OCI-LY7 (cell line): ENCODE measurements around the gene PGAP2. TPM values are rescaled to one million over a fixed set of nuclear protein-coding genes. Genes with fewer than 3 reads are reported as not detected.

ENCODE experiments used
- BruUV-seq: library from RNA; stranded (reverse); fragments of 400-500 nt; replicated peaks from 2 replicates; lab custom pipeline; 2021; lab: Mats Ljungman, UMichigan
- CTCF ChIA-PET: fragments of 300-600 bp; sonication (Branson Sonifier 250); formaldehyde crosslinking; loops from one replicate; lab custom pipeline; 2022; ENCODE audit warnings: antibody characterized with exemption; ENCODE audit not compliant: unreplicated experiment; lab: Charles Lee
- POLR2A ChIA-PET: fragments of 300-600 bp; sonication (Branson Sonifier 250); formaldehyde crosslinking; loops from one replicate; lab custom pipeline; 2022; ENCODE audit warnings: antibody characterized with exemption; lab: Charles Lee
- DNase-seq: peaks from one replicate; pipeline ENCODE4 v3.0.0-alpha.2; 2015; ENCODE audit warnings: low spot score
- H2AFZ ChIP-seq: fragments of 200-600 bp; sonication (generic), shearing (Covaris generic); 2 replicates; pipeline ENCODE4 v1.6.1; 2014; ENCODE audit warnings: mild to moderate bottlenecking, antibody characterized with exemption, low read length, moderate library complexity
- H3K27ac ChIP-seq: fragments of 200-600 bp; sonication (generic); 2 replicates; pipeline ENCODE4 v1.5.1; 2014; ENCODE audit warnings: mixed run types, low read depth, mild to moderate bottlenecking, moderate library complexity, low read length, inconsistent platforms; ENCODE audit not compliant: poor library complexity, severe bottlenecking
- H3K36me3 ChIP-seq: fragments of 200-600 bp; sonication (generic); 2 replicates; pipeline ENCODE4 v1.6.1; 2014; ENCODE audit warnings: mild to moderate bottlenecking, antibody characterized with exemption, low read length, moderate library complexity, mixed read lengths; ENCODE audit not compliant: insufficient read depth
- H3K4me1 ChIP-seq: fragments of 200-600 bp; sonication (generic); 2 replicates; pipeline ENCODE4 v1.5.1; 2014; ENCODE audit warnings: mild to moderate bottlenecking, low read length; ENCODE audit not compliant: insufficient read depth, poor library complexity, severe bottlenecking
- H3K4me2 ChIP-seq: fragments of 200-600 bp; sonication (generic); 2 replicates; pipeline ENCODE4 v1.6.1; 2014; ENCODE audit warnings: mild to moderate bottlenecking, low read length
- H3K4me3 ChIP-seq: fragments of 200-600 bp; sonication (generic); 2 replicates; pipeline ENCODE4 v1.5.1; 2014; ENCODE audit warnings: mild to moderate bottlenecking, low read depth, low read length; ENCODE audit not compliant: poor library complexity, severe bottlenecking
- H3K79me2 ChIP-seq: fragments of 200-600 bp; sonication (generic); 2 replicates; pipeline ENCODE4 v1.6.1; 2016; ENCODE audit warnings: low read depth, mild to moderate bottlenecking, low read length, moderate library complexity, mixed read lengths; ENCODE audit not compliant: insufficient read depth
- H3K9me2 ChIP-seq: fragments of 200-600 bp; sonication (generic); 2 replicates; pipeline ENCODE4 v1.6.1; 2016; ENCODE audit warnings: mild to moderate bottlenecking, low read length, mixed read lengths; ENCODE audit not compliant: insufficient read depth
- H3K9me3 ChIP-seq: fragments of 200-600 bp; sonication (generic); 2 replicates; pipeline ENCODE4 v1.6.1; 2014; ENCODE audit warnings: mild to moderate bottlenecking, mixed run types, low read length, mixed read lengths
- H4K20me1 ChIP-seq: fragments of 200-600 bp; sonication (generic); 2 replicates; pipeline ENCODE4 v1.6.1; 2014; ENCODE audit warnings: mild to moderate bottlenecking, antibody characterized with exemption, low read length, moderate library complexity, mixed read lengths; ENCODE audit not compliant: insufficient read depth
- CTCF ChIP-seq: fragments of 200-600 bp; sonication (generic); conservative IDR thresholded peaks from 2 replicates; pipeline ENCODE4 v1.5.1; 2014; ENCODE audit warnings: mild to moderate bottlenecking, antibody characterized with exemption, low read length, moderate library complexity, mixed read lengths
- EZH2phosphoT487 ChIP-seq: fragments of 200-600 bp; sonication (generic); IDR thresholded peaks from 2 replicates; pipeline ENCODE4 v1.6.1; 2018; ENCODE audit warnings: low read depth, borderline replicate concordance, mild to moderate bottlenecking, mixed run types, antibody characterized with exemption, low read length, moderate library complexity, mixed read lengths
- intact Hi-C: fragments of 100-400 bp; cut with micrococcal nuclease; formaldehyde crosslinking; loops from one replicate; pipeline ENCODE4 v1.10.0; 2022; ENCODE audit not compliant: unreplicated experiment
- total RNA-seq, 2 experiments: library from RNA; depleted of rRNA in 1 of 2; stranded (reverse); fragments of >200 nt in 1 of 2; shearing (Covaris generic) in 1 of 2; gene quantifications; 2 replicates each; pipeline ENCODE4 v1.2.3, GENCODE V29; 2014 to 2022

PGAP2 gene
- total RNA-seq, 2 experiments from 2014 or later: 23.9 to 44.0 TPM

- TF ChIP-seq EZH2phosphoT487 (no peak), CTCF (peak; percentile 86)
- DNase-seq: peak; percentile 74
- Histone ChIP-seq H3K9me3 (no peaks in the 10 kb centered on the region), H3K9me2 (no peaks in the 10 kb centered on the region), H3K4me2 (no peak overlapping the region), H2AFZ (no peak overlapping the region), H4K20me1 (no peaks in the 10 kb centered on the region), H3K27ac (no peak overlapping the region), H3K79me2 (no peaks in the 10 kb centered on the region), H3K4me1 (no peaks in the 10 kb centered on the region), H3K4me3 (no peak overlapping the region), H3K36me3 (peaks cover 45% of the 10 kb centered on the region)
- BruUV-seq: no TSS peak
- ChIA-PET POLR2A (interaction anchor here (1.0 to 1.4 kb wide), 2 partner anchors 11 to 30 kb away, joined by 3 to 6 read pairs; no protein-coding TSS in a partner anchor), CTCF (interaction anchor here (0.9 to 1.1 kb wide), 2 partner anchors 16 to 236 kb away, joined by 4 read pairs; no protein-coding TSS in a partner anchor)
- intact Hi-C loops: loop anchor here (1.0 kb wide), 1 partner anchor 16 kb away; no protein-coding TSS in a partner anchor
Measured at GRCh38 chr11:3824714-3825472, 16.5 kb downstream of the PGAP2 start.

- ChIA-PET POLR2A (interaction anchor here (1.0 to 1.4 kb wide), 2 partner anchors 12 to 29 kb away, joined by 3 to 6 read pairs; no protein-coding TSS in a partner anchor), CTCF (interaction anchor here (0.9 to 1.1 kb wide), 2 partner anchors 16 to 235 kb away, joined by 4 read pairs; no protein-coding TSS in a partner anchor)
- H3K9me3 ChIP-seq: no peaks in the 10 kb centered on the region
- intact Hi-C loops: no loop called here
- no peaks in the 10 kb centered on the region for H4K20me1 ChIP-seq
- TF ChIP-seq EZH2phosphoT487 (no peak), CTCF (no peak)
- H3K4me2 ChIP-seq: no peak overlapping the region
- no peaks in the 10 kb centered on the region for H3K9me2 ChIP-seq
- no peak overlapping the region for H2AFZ ChIP-seq
- no peak overlapping the region for H3K27ac ChIP-seq
- H3K4me1 ChIP-seq: no peaks in the 10 kb centered on the region
- H3K36me3 ChIP-seq: peaks cover 52% of the 10 kb centered on the region
- DNase-seq: no peak
- BruUV-seq: TSS peak; percentile 40
- no peaks in the 10 kb centered on the region for H3K79me2 ChIP-seq
- H3K4me3 ChIP-seq: no peak overlapping the region
Measured at GRCh38 chr11:3825473-3826154, 17.3 kb downstream of the PGAP2 start.
